Activated CD4-positive, alpha-beta T cell treated with anti-CD3 and anti-CD28 coated beads, Interleukin-2, amount 50 U/mL, for 16 hours (primary cell): ENCODE data around the gene MORN1.
A peak's percentile ranks its signal among the peaks of the same experiment; 100 is the strongest.
"Not testable (repeated sequence)": the region's sequence is repeated elsewhere in the genome, so short reads cannot be mapped to it uniquely, and the experiment has no call there.

Experiments used
- DNase-seq: peaks from one replicate; pipeline ENCODE4 v3.0.0-alpha.2; 2020

The MORN1 gene

DNA sequence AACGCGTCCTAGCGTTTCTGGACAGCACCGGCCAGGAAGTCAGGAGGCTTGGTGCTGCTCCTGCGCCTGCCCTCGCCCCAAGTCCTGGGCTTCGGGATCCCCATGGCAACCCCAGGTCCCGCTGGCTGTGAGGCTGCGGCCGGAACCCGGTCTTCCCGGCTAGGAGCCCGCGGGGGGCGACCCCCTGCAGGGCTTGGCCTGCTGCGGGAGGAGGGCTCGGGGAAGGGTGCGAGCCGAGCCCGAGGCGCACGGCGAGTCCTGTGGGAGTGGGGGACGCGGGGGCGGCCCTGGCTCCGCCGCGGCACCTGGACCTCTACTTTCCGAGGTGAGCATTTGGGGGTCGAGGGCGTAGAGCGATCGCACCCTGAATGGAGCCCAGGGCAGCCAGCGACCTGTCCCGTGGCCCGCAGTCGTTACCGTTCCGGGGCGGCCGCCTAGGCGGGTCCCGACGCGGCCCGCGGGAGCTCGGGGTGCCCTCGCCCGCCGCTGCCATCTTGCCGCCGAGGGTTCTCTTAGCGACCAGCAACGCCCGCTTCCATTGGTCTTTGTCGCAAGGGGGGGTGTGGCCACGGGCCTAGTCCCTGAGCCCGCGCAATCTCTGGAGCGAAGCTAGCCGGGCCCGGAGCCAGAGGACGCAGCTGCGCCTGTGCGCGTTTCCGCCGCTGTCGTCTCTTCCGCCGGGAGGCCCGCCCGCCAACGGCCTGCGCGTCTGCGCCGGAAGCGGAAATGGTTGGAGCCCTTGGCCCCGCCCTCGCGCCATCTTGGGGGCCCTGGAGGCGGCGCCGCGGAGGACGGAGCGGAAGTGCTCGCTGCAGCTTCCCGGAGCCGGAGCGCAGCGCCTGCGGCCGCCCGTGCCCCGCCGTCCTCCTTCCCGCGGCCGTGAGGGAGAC, at the start of gene MORN1, which contains the start of gene RER1:
TSS of gene MORN1 (minus strand) at position 514 of the 890 bp plus-strand sequence. CDS start at position 493, 21 bp downstream.
TSS of gene RER1 (plus strand) at position 801 of the 890 bp plus-strand sequence. CDS start 3,950 bp downstream, outside the sequence.
- DNase-seq: peak; percentile 99

DNA sequence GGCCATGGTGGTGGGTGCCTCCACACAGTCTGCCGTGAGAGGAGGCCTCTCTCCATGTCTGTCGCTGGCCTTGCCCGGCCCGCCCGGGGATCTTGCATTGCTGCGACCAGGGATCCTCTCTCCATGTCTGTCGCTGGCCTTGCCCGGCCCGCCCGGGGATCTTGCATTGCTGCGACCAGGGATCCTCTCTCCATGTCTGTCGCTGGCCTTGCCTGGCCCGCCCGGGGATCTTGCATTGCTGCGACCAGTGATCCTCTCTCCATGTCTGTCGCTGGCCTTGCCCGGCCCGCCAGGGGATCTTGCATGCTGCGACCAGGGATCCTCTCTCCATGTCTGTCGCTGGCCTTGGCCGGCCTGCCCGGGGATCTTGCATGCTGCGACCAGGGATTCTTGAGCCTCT, 49.0 kb upstream of the MORN1 start:
- not testable (repeated sequence) for DNase-seq

DNA sequence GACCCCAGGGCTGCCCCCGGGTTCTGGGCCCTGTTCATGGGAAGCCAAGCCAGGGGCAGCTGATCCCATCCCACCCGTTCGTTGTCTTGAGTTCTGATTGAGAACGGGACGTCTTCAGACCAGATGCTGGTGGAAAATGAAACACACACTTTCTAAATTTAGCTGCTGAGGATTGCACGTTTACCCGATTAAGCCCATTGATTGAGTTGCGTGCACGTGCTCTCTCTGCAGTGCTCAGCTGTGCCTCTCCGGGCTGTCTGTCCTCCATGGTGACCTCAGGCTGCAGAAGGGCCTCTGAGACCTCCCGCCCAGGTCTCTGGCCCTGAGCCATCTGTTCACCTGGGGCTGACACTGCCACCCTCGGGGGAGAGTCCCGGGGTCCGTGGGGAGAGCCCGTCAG, 48.0 kb upstream of the MORN1 start:
- no peak for DNase-seq

DNA sequence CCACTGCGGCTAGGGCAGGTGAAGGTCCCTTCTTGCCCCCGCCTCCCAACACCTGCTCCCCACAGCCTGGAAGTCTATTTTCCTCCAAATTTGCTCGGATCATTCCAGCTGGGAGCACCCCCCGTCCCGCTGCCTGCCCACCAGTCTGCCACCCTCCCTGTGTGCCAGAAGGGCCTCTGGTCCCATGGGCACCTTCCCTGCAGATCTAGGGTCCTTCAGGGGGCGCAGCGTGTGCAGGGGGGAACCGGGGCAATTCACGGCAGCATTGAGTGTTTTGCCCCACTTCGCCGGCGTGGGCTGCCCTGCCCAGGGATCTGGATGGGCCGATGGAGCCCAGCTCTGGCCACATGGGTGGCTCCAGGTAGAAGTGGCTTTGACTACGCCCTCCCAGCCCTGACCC, 47.3 kb upstream of the MORN1 start:
- no peak for DNase-seq

DNA sequence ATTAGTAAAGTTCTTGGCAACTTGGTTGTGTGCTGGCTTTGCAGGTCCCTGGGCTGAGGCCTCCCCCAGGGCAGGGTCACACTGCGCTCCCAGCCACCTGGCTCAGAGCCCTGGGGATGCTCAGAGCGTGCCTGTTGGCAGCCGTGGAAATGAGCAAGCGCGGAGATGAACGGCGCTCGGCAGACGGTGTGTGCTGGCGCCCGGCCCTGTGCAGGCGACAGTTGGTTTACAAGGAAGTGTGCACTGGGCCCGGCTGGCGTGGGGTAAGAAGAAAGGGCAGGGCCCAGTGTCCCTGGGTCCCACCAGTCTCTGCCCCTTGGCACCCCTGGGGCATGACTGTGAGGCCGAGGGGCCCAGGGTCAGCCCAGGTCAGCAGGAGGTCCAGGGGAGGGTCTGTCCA, 46.7 kb upstream of the MORN1 start:
- no peak for DNase-seq

DNA sequence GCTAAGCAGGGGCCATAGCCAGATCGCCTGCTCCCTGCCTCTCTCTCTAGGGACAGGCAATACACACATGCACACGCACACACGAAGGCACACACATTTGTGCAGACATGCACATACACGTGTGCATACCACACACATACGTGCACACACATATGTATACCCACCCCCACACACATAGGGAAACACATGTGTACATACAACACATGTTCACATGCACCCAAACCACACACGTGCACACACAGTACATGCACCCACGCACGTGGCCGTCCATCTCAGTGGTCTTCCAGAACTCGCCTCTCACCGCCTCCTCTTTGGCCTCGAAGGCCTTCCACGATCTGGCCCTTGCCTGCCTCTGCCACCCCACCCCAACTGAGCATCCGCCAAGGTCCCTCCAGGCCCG, 46.3 kb upstream of the MORN1 start:
- no peak for DNase-seq

DNA sequence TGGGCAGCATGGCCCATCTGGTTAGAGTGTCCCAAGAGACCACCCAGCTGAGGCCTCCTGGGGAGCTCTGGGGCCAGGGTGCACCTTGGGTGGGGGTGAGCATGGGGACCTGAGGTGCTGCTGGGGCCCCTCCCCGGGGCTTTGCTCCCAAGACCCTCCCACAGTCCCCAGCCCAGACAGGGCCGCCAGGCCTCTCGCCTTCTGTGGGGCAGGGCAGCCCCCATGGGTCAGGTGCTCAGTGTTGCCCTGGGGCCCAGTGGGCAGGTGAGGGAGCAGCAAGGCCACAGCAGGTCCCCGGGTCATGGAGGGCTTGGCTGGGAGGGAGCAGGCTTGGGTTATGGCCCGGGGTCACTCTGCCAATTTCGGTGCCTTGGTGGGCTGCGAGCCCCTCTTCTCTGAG, 45.5 kb upstream of the MORN1 start:
- no peak for DNase-seq

DNA sequence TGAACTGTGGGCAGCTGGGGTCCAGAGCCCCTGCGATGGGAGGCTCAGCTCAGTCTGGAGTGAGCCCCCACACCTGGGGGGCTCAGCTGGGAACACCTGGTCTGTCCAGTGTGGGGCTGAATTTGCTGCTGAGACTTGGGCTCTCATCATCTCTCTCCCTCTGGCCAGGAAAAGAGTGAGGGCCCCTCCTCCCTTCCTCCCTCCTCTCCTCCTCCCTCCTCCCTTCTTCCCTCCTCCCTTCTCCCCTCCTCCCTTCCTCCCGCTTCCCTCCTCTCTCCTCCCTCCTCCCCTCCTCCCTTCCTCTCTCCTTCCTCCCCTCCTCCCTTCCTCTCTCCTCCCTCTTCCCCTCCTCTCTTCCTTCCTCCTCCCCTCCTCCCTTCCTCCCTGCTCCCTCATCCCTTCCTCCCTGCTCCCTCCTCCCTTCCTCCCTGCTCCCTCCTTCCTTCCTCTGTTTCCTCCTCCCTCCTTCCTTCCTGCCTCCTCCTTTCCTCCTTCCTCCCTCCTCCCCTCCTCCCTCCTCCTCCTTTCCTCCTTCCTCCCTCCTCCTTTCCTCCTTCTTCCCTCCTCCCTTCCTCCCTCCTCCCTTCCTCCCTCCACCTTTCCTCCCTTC, 44.5 kb upstream of the MORN1 start:
- no peak for DNase-seq

DNA sequence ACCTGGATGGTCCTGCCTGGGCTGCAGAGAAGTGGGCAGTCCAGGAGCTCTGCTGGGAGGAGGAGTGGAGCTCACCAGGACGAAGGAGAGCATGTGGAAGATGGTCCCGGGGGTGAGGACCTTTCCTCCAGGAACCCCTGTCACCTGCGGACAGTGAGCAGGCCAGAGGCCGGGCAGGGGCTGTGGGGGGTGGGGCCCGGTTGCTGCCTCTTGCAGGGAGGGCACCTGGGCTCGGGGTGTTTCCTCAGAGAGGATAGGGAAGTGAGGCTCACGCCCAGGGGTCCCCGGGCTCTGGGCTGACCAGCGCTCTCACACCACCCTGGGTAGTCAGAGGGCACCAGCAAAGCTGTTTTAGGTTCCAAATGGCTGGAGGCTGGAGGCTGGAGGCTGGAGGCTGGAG, 43.7 kb upstream of the MORN1 start:
- no peak for DNase-seq

DNA sequence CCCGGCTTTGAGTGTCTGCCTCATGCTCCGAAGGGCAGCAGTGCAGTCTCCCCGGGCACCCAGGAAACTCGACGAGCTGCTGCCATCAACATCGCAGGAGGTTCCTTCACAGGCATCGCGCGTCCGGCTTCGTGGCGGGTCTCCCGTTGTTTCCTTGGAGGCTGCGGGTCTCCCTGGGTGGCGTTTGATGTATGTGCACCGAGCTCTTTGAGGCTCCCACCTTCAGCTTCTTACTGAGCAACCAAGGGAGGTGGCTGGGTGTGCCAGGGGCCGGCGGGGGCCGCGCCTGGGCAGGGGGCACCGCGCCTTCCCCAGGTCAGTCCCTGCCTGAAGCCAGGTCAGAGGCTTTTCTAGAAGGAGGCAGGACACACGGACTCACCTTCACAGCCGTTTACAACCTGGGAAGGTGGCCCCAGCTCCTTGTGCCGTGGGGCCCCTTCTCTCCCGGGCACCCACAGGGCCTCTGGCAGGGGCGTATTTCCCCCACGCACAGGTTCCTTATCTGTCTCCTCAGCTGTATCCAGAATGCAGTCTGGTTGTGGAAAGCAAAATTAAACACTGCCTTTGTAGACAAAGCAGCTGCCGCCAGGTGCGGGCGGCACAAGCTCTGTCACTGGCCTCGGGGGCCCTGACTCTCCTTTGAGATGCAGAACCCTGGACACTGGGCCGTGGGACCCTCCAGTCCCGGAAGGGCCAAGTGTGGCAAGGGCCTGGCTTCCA, 42.7 kb upstream of the MORN1 start:
- no peak for DNase-seq

DNA sequence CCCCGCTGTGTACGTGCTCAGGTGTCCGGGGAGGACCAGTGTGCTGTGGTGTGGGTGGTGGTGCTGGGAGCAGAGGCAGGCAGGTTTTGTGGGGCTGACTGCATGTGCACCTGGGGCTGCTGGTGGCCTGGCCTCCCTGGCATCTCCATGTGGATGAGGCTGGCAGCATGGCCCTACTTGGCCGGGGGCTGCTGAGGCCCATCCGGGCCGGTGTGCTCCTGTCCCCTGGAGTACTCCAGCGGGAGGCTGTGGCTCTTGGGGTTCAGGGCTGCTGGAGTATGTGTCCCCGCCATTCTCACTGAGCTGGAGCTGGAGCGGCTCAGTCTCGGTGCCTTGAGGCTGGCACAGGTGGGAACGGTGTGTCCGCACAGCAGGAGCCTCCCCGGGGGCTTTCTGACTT, 41.8 kb upstream of the MORN1 start:
- no peak for DNase-seq

DNA sequence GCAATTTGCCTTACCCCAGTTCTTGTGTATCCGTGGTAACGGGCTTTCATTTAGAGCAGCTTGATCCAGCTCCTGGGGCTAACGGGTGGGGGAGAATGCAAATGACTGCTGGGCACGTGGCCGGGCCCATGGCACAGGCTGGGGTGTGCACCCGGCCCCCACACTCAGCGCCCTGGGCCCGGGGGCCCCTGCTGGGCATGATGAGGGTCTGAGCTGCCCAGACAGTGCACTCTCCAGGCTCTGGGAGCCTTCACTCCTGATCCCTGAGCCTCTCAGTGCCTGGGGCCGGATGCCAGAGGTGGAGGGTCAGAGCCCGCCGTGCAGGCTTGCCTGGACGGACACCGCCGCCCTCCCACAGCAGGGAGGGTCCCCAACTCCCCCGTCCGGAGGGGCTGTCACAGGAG, 41.1 kb upstream of the MORN1 start:
- no peak for DNase-seq

DNA sequence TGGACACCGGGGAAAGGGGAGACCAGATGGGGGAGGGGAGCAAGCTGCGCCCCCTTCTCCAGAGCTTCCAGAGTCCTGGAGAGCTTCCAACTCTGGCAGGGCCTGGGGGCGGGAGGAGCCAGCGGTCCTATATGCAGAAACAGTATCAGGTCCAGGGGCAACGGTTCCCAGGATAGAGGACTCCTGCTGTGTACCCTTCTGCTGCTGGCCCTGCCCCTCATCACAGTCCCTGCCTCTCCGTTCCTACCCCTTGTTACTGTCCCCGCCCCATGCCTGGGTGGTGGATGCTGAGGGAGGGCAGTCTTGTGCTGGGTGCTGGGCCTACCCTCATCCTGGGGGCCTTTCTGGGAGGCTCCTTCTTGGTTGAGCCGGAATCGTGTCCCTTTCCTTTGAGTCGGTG, 40.2 kb upstream of the MORN1 start:
- DNase-seq: no peak

DNA sequence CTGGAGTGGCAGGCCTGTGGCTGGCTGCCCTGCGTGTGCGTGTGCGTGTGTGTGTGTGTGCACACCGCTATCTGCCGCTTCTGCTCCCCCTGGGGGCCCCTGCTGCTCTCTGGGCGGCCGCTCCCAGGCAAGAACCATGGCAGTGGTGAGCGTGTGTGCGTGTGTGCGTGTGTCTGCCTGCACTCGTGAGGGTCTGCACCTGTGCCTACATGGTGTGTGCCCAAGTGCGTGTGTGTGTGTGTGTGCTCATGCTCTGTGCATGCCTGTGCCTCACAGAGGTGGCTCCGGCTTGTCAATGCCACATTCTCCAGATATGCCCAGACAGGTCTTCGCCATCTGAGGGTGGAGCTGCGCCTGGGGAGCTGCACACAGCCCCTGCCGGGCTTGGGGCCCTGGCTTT, 39.7 kb upstream of the MORN1 start:
- DNase-seq: no peak

DNA sequence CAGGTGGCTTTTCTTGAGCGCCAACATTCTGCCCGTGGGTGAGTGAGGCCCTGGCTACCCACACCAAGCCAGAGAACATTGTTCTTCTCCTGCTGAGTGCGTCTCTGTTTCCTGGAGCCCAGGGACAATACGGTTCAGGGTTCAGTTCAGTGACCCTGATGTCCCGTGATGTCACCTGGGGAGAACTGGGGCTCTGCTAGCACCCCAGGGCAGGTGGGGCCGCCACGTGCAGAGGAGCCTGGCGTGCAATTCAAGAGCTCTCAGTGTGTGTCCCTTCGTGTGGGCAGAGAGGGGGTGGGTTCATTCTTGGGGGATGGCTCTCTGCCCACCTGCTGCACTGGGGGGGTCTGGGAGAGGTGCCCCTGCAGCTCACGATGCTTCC, 39.2 kb upstream of the MORN1 start:
- DNase-seq: no peak

DNA sequence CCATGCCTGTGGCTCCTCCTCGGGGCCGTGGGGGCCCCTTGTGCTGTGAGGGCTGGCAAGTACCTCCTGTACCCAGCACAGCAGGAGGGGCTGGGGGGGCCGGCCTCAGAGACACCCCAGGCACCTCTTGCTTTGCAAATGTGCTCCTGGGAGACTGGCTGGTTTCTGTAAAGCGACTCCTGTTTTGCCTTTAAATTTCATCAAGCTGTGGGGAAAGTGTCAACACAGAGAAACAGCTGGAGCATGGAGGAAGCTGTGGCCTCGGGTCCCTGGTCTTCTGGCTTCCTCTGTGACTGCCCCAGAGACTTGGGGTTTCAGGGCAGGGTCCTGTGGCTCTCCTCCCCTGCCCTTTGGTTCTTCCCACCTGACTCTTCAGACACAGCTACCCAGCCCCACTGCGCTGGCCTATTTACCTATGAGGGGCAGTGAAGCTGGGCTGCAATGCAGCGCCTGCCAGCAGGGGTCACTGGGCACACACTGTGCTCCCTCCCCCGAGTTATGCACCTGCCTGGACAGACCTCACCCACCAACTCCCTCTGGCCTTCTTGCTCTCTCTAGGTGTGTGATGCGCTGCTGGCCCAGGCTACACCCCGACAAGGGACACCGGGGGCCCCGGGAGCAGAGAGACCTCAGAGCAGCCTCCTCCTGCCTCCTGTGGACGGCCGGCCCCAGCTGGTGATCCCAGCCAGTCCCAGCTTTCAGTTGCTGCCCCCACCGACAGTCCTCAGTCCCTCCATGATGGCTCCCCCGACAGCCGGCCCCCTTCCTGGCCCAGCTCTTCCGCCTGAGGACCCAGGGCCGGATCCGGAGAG, 38.6 kb upstream of the MORN1 start:
- DNase-seq: no peak

DNA sequence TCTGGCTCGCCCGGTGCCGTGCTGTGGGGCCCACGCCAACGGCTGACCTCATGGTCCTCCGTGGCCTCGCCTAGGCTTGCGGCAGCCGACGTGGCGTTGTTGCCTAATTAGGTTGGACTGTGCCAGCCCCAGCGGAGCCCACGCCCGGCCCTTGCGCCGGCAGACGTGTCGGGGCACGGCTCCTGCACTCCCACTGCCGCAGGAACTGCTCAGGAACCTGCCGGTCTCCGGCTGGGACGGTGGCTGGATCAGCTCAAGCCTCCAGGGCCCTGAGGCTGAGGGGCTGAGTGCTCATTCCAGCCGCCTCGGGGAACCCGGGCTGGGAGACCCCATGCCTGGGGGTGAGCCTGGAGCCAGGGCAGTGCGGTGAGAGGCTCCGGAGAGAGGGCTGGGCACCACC, 37.1 kb upstream of the MORN1 start:
- DNase-seq: no peak

DNA sequence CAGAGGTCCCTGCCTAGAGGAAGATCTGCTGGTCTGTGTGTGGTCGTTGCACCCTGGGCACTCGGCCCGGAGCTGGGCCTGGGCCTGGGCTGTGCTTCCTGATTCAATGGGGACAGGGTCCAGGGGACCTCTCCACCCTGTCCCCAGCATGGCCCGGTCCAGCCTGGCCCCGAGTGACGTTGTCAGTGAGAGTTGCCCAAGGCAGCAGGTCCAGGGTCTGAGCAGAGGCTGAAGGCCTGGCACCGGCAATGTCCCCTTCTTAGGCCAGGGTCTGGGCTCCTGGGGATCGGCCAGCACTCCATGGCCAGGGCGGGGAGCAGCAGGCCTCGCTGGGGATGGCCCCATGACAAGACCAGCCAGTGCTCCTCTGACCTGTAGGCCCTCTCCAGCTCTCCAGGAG, 36.6 kb upstream of the MORN1 start:
- DNase-seq: no peak

DNA sequence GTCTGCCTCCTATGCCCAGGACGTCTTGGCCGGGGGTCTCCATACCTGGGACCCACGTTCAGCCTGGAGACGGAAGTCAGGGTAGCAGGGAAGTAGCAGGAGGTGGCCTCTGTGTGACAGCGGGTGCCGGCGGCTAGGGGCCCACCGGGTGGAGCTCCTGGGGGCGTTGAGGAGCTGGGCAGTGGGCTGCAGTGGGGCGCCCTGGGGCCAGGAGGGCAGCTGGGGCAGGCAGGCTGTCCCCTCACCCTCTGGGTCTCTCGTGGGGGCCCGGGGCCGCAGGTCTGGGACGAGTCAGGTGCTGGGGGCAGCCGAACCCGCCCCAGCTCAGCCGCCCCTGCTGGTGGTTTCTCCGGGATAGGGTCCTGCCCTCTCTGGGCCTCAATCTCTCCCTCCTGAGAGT, 35.7 kb upstream of the MORN1 start:
- no peak for DNase-seq

DNA sequence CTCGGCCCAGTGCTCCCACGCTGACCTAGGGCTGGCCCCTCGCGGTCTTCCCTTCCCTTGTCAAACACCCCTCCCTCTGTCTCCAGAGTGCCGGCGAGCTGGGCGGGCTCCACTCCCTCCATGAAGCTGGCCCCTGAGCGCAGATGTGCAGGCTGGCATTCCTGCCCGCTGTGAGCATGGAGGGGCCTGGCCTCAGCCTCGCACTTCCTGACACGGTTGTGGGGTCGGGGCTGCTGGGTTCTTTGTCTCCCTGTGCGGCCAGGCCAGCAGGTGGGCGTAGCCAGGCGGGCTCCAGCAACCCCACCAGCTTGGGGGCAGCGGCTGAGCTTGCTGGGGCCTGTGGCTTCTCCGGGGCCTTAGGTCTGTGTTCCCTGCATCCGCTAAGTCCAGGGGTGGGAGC, 35.2 kb upstream of the MORN1 start:
- no peak for DNase-seq

DNA sequence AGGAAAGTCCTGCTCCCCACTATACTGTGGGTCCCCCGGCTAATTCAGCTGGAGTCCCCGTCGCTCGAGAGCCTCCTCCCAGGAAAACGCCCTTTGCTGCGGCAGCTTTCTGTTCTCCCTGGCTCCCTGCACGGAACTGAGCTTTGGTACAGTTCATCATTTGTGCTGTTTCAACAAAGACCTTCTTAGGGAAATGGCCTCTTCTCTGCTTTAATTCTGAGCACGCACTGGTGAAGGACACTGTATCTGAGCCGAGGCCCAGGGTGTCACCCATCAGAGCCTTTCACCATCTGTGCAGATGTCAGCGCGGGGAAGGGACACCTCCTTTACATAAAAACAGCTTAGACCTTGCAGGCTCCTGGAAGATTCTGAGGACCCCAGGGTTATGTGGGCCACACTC, 34.5 kb upstream of the MORN1 start:
- DNase-seq: no peak

DNA sequence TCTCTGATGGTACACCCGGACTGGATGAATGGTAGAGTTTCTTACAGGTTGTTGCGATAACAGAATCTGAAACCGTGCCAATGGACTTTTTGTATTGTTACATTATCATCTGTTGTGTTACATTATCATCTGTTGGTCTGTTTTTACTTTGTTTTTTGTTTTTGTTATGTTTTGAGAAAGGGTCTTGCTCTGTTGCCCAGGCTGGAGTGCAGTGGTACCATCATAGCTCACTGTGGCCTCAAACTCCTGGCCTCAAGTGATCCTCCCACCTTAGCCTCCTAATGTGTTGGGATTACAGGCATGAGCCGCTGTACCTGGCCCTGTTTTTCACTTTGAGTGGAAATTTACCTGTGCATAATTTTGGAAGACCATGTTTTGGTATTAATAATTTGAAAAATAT, 31.2 kb upstream of the MORN1 start:
- DNase-seq: no peak

DNA sequence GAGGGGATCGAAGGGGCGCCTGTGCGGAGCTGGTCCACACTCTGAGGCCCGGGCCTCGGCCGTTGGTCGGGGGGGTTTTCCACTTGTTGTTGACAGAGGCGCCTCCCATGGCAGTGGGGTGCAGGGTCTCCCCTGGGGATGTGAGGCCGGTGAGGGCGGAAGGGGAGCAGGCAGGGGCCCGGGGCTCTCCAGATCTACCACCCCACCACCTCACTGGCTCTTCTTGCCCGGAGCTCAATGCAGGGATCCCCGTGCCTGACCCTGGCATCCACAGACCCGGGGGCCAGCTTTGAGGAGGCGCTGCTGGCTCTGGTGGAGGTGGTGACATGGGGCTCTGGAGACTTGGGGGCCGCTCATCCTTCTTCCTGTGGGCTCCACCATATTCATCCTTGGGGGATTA, 28.1 kb upstream of the MORN1 start:
- DNase-seq: no peak
